DOHH2 (cell line): Measurements from ENCODE around the gene RAC2.

Experiments
- H3F3A ChIP-seq: fragments of 200-600 bp; sonication (generic), shearing (Covaris generic); 2 replicates; pipeline ENCODE4 v1.6.0; 2016; ENCODE audit warnings: antibody characterized with exemption, mild to moderate bottlenecking; ENCODE audit not compliant: control insufficient read depth, insufficient read depth
- H3K27ac ChIP-seq: fragments of 200-600 bp; sonication (generic); 2 replicates; pipeline ENCODE4 v1.5.1; 2014; ENCODE audit warnings: low read depth, mild to moderate bottlenecking, low read length, moderate library complexity
- H3K27me3 ChIP-seq: fragments of 200-600 bp; sonication (generic); 2 replicates; pipeline ENCODE4 v1.6.1; 2014; ENCODE audit warnings: mild to moderate bottlenecking, low read length, mixed read lengths; ENCODE audit not compliant: control insufficient read depth
- H3K36me3 ChIP-seq: fragments of 200-600 bp; sonication (generic); 2 replicates; pipeline ENCODE4 v1.6.1; 2014; ENCODE audit warnings: mild to moderate bottlenecking, low read length, moderate library complexity, mixed read lengths; ENCODE audit not compliant: control insufficient read depth
- H3K4me1 ChIP-seq: fragments of 200-600 bp; sonication (generic); 2 replicates; pipeline ENCODE4 v1.6.1; 2014; ENCODE audit warnings: mild to moderate bottlenecking, low read length, mixed read lengths; ENCODE audit not compliant: control insufficient read depth
- H3K4me2 ChIP-seq: fragments of 200-600 bp; sonication (generic); 2 replicates; pipeline ENCODE4 v1.6.0; 2014; ENCODE audit warnings: mild to moderate bottlenecking, low read length, moderate library complexity
- H3K4me3 ChIP-seq: fragments of 200-600 bp; sonication (generic); 2 replicates; pipeline ENCODE4 v1.5.1; 2014; ENCODE audit warnings: mild to moderate bottlenecking, low read length, mixed read lengths
- H3K79me2 ChIP-seq: fragments of 200-600 bp; sonication (generic); 2 replicates; pipeline ENCODE4 v1.6.1; 2014; ENCODE audit warnings: mild to moderate bottlenecking, low read length, mixed read lengths; ENCODE audit not compliant: control insufficient read depth
- H3K9me2 ChIP-seq: fragments of 200-600 bp; sonication (generic); replicated peaks from 2 replicates; pipeline ENCODE4 v1.6.1; 2014; ENCODE audit warnings: mild to moderate bottlenecking, low read length, mixed read lengths; ENCODE audit not compliant: control insufficient read depth
- H3K9me3 ChIP-seq: fragments of 200-600 bp; sonication (generic); 2 replicates; pipeline ENCODE4 v1.6.1; 2014; ENCODE audit warnings: antibody characterized with exemption, low read length, mixed read lengths; ENCODE audit not compliant: control insufficient read depth, insufficient read depth
- H4K20me1 ChIP-seq: fragments of 200-600 bp; sonication (generic); 2 replicates; pipeline ENCODE4 v1.6.0; 2014; ENCODE audit warnings: low read depth, mild to moderate bottlenecking, antibody characterized with exemption, low read length, moderate library complexity; ENCODE audit not compliant: control insufficient read depth, insufficient read depth
- EZH2phosphoT487 ChIP-seq: fragments of 200-600 bp; sonication (generic); IDR thresholded peaks from 2 replicates; pipeline ENCODE4 v1.6.1; 2017; ENCODE audit warnings: borderline replicate concordance, mild to moderate bottlenecking, antibody characterized with exemption, low read length, moderate library complexity, mixed read lengths
- TF ChIP-seq, protein P1 (sequence below): fragments of 200-600 bp; sonication (generic); IDR thresholded peaks from one replicate; pipeline ENCODE4 v1.5.1; 2014; ENCODE audit warnings: antibody characterized with exemption, mild to moderate bottlenecking, low read depth, low read length; ENCODE audit not compliant: poor library complexity, severe bottlenecking

The RAC2 gene

DNA sequence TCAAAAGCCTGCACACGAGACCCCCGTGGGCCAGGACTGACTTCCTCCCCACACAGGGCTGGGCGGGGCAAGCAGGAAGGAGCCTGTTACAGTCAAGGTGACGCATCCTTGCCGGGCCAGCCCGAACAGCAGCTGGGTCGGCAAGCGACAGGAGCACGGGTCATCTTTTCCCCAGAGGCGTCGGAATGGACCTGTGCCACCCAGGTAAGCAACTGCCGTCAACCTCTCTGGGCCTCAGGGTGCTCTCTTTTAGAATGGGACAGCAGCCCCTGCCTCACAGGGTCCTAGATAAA is 38.3 kb upstream of the RAC2 start, which contains the start of gene CYTH4:
Gene CYTH4, plus strand, starts transcription at position 124 of the 293 bp plus-strand sequence. Its CDS starts 62 bp downstream, at position 186.
- H3K79me2 ChIP-seq: peaks cover 46% of the 10 kb centered on the region
- no peak for TF ChIP-seq EZH2phosphoT487
- TF ChIP-seq, protein P1, sequence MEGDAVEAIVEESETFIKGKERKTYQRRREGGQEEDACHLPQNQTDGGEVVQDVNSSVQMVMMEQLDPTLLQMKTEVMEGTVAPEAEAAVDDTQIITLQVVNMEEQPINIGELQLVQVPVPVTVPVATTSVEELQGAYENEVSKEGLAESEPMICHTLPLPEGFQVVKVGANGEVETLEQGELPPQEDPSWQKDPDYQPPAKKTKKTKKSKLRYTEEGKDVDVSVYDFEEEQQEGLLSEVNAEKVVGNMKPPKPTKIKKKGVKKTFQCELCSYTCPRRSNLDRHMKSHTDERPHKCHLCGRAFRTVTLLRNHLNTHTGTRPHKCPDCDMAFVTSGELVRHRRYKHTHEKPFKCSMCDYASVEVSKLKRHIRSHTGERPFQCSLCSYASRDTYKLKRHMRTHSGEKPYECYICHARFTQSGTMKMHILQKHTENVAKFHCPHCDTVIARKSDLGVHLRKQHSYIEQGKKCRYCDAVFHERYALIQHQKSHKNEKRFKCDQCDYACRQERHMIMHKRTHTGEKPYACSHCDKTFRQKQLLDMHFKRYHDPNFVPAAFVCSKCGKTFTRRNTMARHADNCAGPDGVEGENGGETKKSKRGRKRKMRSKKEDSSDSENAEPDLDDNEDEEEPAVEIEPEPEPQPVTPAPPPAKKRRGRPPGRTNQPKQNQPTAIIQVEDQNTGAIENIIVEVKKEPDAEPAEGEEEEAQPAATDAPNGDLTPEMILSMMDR: no peak
- H3K27ac ChIP-seq: peak within 1 kb of the TSS; percentile 98
- no peaks in the 10 kb centered on the region for H4K20me1 ChIP-seq
- peak within 1 kb of the TSS; percentile 100 for H3K4me2 ChIP-seq
- peaks cover 38% of the 10 kb centered on the region for H3K36me3 ChIP-seq
- no peaks in the 10 kb centered on the region for H3K9me3 ChIP-seq
- no peaks in the 10 kb centered on the region for H3K27me3 ChIP-seq
- H3K4me1 ChIP-seq: peaks cover 84% of the 10 kb centered on the region
- H3K9me2 ChIP-seq: no peaks in the 10 kb centered on the region
- H3F3A ChIP-seq: peaks cover 31% of the 10 kb centered on the region
- peak within 1 kb of the TSS; percentile 84 for H3K4me3 ChIP-seq

DNA sequence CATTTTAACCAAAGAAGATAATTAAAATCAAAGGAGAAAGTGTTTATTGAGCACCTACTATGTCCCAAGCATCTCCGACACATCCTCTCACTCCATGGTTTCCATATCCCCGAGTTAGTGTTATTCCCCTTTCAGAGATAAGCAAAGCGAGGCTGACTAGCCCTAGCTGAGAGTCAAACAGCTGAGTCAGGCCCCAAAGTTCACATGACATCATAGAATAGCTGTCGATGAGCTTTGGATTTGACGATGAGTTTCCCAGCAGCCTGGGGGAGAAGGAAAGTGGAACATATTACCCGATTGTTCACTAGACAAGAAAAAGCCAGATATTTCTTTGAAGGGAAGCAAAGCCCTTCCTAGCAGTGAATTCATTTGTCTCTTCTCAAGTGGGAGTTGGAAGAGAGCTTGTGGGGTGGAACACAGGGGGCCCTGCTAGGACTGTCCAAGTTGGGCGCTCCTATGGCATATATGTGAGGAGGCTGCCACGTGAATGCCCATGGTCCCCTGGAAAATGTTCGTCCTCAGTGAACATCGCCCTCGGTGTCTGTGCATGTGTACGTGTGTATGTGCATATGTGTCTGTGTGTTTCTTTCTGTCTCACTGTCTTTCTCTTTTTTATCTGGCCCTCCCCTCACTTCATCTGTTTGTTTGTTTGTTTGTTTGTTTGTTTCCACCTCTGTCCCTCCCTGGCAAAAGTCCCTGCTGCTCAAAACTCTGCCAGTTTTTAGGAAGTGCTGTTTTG is 37.7 kb upstream of the RAC2 start:
- peak overlapping the region; percentile 98 for H3K27ac ChIP-seq
- peak overlapping the region; percentile 100 for H3K4me2 ChIP-seq

DNA sequence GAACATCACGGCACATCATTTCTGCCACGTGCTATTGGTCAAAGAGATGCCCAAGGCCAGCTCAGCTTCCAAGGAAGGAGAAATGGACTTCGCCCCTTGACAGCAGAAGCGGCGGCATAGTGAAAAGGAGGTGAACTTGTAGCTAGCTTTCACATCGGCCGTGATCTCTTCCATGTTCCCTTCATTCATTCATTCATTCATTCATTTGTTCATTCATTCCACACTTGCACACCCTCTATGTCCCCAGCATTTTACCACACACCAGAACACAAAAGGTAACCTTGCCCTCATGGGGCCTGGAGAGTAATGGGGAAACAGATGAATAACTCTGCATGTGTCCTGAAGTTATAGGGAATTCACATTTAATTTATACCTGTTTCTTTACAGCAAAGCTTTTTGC is 37.1 kb upstream of the RAC2 start:
- no peak overlapping the region for H3K4me3 ChIP-seq
- H4K20me1 ChIP-seq: no peaks in the 10 kb centered on the region
- no peaks in the 10 kb centered on the region for H3K9me3 ChIP-seq
- H3K4me2 ChIP-seq: no peak overlapping the region
- TF ChIP-seq, protein P1: no peak
- no peak for TF ChIP-seq EZH2phosphoT487
- peaks cover 34% of the 10 kb centered on the region for H3K79me2 ChIP-seq
- H3K9me2 ChIP-seq: no peaks in the 10 kb centered on the region
- H3F3A ChIP-seq: peaks cover 30% of the 10 kb centered on the region
- peaks cover 81% of the 10 kb centered on the region for H3K4me1 ChIP-seq
- H3K36me3 ChIP-seq: peaks cover 27% of the 10 kb centered on the region
- no peak overlapping the region for H3K27ac ChIP-seq
- H3K27me3 ChIP-seq: no peaks in the 10 kb centered on the region

More for the DNA sequence above, 37.7 kb upstream of the RAC2 start:
- Histone ChIP-seq H3F3A (peaks cover 31% of the 10 kb centered on the region), H3K4me1 (peaks cover 81% of the 10 kb centered on the region), H3K79me2 (peaks cover 41% of the 10 kb centered on the region), H3K4me3 (peak overlapping the region; percentile 84), H4K20me1 (no peaks in the 10 kb centered on the region), H3K9me3 (no peaks in the 10 kb centered on the region), H3K36me3 (peaks cover 32% of the 10 kb centered on the region), H3K27me3 (no peaks in the 10 kb centered on the region), H3K9me2 (no peaks in the 10 kb centered on the region)
- TF ChIP-seq, protein P1: no peak
- no peak for TF ChIP-seq EZH2phosphoT487
